ENCODE measurements around the gene MMD. TPM values are rescaled to one million over a fixed set of nuclear protein-coding genes. Genes with fewer than 3 reads are reported as not detected.
"Not testable (repeated sequence)": the region's sequence is repeated elsewhere in the genome, so short reads cannot be mapped to it uniquely, and the experiment has no call there.

Gene MMD
- total RNA-seq, 2 donors from 2014 or later, result 21.4 to 114 TPM

DNA sequence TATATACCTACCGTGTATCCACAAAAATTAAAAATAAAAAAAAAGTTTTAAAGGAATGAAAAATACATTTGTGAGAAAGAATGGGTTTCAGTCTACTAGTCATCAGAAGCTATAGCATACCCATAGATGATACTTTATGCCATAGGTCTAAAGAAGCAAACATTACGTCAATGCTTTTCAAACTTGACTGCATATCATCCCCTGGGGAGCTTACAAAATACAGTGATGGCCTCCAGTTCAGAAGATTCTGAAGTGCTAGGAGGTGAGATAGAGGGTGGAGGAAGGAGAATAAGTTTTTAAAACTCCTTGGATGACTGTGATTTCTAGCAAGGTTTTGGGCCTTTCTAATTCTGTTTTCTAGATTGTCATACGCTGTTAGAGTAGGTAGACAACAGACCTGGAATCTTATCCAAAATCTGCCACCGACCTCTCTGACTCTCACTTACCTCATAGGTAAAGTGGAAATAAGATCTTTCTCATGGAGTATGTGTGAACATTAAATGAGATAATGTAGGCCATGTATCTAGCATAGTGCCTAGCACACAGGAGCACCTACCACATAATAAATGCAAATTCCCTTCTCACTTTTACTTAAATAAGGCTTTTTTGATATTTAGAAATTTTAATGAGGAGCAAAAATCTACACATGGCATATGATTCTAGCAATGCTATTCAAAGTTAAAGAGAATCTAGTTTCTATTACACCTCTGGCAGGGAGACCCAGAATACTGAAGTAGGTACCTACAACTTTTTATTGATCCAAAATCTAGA, 12.4 kb downstream of the MMD start:
- H3K9me3 ChIP-seq (ENCODE audit: control insufficient read depth, low read length, poor library complexity, severe bottlenecking), result no peaks in the 10 kb centered on the region
- H3K36me3 Mint-ChIP-seq (ENCODE audit: low read depth), result peaks cover 6% of the 10 kb centered on the region
- no peak overlapping the region for H3K4me3 Mint-ChIP-seq
- no peak overlapping the region for H3K27ac Mint-ChIP-seq
- H3K4me1 Mint-ChIP-seq, result peaks cover 3% of the 10 kb centered on the region
- DNase-seq (no peak), ATAC-seq (no peak)
- H3K27me3 Mint-ChIP-seq, result no peaks in the 10 kb centered on the region

GRCh38 chr17:55407641-55408566, 13.7 kb downstream of the MMD start:
- no peaks in the 10 kb centered on the region for H3K9me3 ChIP-seq (ENCODE audit: control insufficient read depth, low read length, poor library complexity, severe bottlenecking)
- Mint-ChIP-seq H3K4me3 (no peak overlapping the region), H3K36me3 (ENCODE audit: low read depth) (peaks cover 9% of the 10 kb centered on the region), H3K4me1 (peaks cover 2% of the 10 kb centered on the region), H3K27ac (peak overlapping the region; percentile 21), H3K27me3 (no peaks in the 10 kb centered on the region)
- DNase-seq (no peak), ATAC-seq (no peak)

DNA sequence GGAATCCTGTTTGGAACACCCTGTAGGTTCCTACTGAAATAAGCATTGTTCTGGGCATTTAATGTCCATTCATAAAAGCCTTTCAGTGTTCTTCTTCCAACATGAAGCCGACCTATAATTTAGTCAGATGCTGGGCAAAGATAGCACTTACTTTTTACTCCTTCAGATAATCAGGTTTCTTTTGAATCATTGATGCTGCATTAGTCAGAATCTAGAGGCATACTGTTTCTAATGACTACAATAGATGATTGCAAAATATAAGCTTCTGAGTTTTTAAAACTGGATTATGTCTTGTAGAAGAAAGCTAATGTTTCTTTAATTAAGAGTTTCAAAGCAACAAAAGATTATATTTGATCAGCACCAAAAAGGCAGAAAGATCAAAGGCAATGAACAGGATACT, 16.0 kb downstream of the MMD start:
- no peak overlapping the region for H3K27ac Mint-ChIP-seq

GRCh38 chr17:55404197-55404596, 17.4 kb downstream of the MMD start:
- peaks cover 14% of the 10 kb centered on the region for H3K36me3 Mint-ChIP-seq (ENCODE audit: low read depth)
- ATAC-seq; H3K4me3 Mint-ChIP-seq; H3K27me3 Mint-ChIP-seq; DNase-seq; H3K9me3 ChIP-seq (ENCODE audit: control insufficient read depth, low read length, poor library complexity, severe bottlenecking); H3K27ac Mint-ChIP-seq; H3K4me1 Mint-ChIP-seq: not testable (repeated sequence)

More for the DNA sequence above, 16.0 kb downstream of the MMD start:
- Mint-ChIP-seq H3K4me1 (peaks cover 2% of the 10 kb centered on the region), H3K4me3 (no peak overlapping the region), H3K36me3 (ENCODE audit: low read depth) (peaks cover 12% of the 10 kb centered on the region), H3K27me3 (no peaks in the 10 kb centered on the region)
- H3K9me3 ChIP-seq (ENCODE audit: control insufficient read depth, low read length, poor library complexity, severe bottlenecking), result no peaks in the 10 kb centered on the region
- ATAC-seq (no peak), DNase-seq (no peak)

DNA sequence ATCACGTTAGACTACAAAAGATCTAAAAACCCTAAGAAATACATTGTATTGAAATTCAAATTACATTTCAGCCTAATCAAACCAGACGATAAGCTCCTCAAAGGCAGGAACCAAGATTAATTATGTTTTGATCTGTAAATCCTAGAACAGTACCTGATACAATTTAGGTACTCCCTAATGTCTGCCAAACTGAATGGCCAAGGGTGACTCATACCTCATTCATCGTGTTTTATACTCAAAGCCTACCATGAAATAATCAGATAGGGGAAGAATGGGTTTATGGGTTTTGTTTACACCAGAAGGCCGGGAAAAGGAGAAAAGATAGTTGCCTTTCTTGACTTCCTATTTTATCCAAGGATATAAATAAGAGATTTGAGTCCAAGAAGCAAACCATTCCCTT, 19.3 kb downstream of the MMD start:
- H3K27ac Mint-ChIP-seq, result no peak overlapping the region
- H3K9me3 ChIP-seq (ENCODE audit: control insufficient read depth, low read length, poor library complexity, severe bottlenecking), result no peaks in the 10 kb centered on the region
- H3K4me3 Mint-ChIP-seq, result no peak overlapping the region
- H3K36me3 Mint-ChIP-seq (ENCODE audit: low read depth), result peaks cover 17% of the 10 kb centered on the region
- no peaks in the 10 kb centered on the region for H3K27me3 Mint-ChIP-seq
- no peak for ATAC-seq
- DNase-seq, result no peak
- peaks cover under 1% of the 10 kb centered on the region for H3K4me1 Mint-ChIP-seq

GRCh38 chr17:55398689-55399088, 22.9 kb downstream of the MMD start:
- ATAC-seq (no peak), DNase-seq (no peak)
- Mint-ChIP-seq H3K27ac (no peak overlapping the region), H3K36me3 (ENCODE audit: low read depth) (peaks cover 17% of the 10 kb centered on the region), H3K27me3 (no peaks in the 10 kb centered on the region), H3K4me3 (no peak overlapping the region), H3K4me1 (no peaks in the 10 kb centered on the region)
- H3K9me3 ChIP-seq (ENCODE audit: control insufficient read depth, low read length, poor library complexity, severe bottlenecking), result no peaks in the 10 kb centered on the region

- Mint-ChIP-seq H3K4me3 (peak overlapping the region; percentile 34), H3K27ac (peak overlapping the region; percentile 29), H3K4me1 (peaks cover 5% of the 10 kb centered on the region), H3K36me3 (ENCODE audit: low read depth) (peaks cover 18% of the 10 kb centered on the region), H3K27me3 (no peaks in the 10 kb centered on the region)
- DNase-seq (no peak), ATAC-seq (no peak)
- H3K9me3 ChIP-seq (ENCODE audit: control insufficient read depth, low read length, poor library complexity, severe bottlenecking), result no peaks in the 10 kb centered on the region
Observed at GRCh38 chr17:55395803-55396505, 25.7 kb downstream of the MMD start.

GRCh38 chr17:55394357-55395021, 27.1 kb downstream of the MMD start:
- Mint-ChIP-seq H3K4me1 (peaks cover 5% of the 10 kb centered on the region), H3K36me3 (ENCODE audit: low read depth) (peaks cover 18% of the 10 kb centered on the region), H3K27me3 (no peaks in the 10 kb centered on the region), H3K27ac (peak overlapping the region; percentile 81), H3K4me3 (no peak overlapping the region)
- DNase-seq (no peak), ATAC-seq (no peak)
- H3K9me3 ChIP-seq (ENCODE audit: control insufficient read depth, low read length, poor library complexity, severe bottlenecking), result no peaks in the 10 kb centered on the region

DNA sequence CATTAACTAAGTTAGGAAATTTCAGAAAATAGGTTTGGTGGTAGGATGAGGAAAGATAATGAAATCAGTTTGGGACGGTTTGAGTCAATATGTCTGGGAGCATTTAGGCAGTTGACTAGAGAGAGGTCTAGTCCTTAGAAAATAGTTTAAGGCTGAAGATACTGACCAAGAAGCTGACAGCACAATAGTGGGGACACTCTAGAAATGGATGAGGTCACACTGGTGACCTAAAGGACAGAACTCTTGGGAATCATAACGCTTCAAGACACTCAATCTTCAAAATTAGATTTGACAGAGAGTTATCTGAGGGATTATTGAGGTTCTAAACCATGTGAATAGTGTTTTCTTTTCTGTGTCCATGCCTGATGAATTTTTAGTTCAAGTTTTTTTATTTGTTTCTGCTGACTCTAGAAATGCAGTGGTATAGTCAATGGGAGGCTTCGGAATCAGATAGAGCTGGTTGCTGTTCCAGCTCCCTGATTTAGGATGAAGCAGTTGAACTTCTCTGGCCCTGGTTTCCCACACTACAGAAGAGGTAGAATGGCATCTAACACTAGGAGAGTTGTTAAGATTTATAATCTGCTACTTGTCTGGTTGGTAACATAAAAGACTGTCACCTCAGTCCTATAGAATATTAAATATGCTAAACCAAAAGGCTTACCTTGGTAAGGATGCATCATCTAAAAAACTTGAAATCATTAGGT, 29.7 kb downstream of the MMD start:
- Mint-ChIP-seq H3K27ac (no peak overlapping the region), H3K4me3 (no peak overlapping the region), H3K27me3 (no peaks in the 10 kb centered on the region), H3K4me1 (peaks cover 5% of the 10 kb centered on the region), H3K36me3 (ENCODE audit: low read depth) (peaks cover 8% of the 10 kb centered on the region)
- H3K9me3 ChIP-seq (ENCODE audit: control insufficient read depth, low read length, poor library complexity, severe bottlenecking), result no peaks in the 10 kb centered on the region
- DNase-seq, result no peak
- no peak for ATAC-seq

- no peak overlapping the region for H3K4me3 Mint-ChIP-seq
- DNase-seq, result no peak
- H3K36me3 Mint-ChIP-seq (ENCODE audit: low read depth), result peaks cover 8% of the 10 kb centered on the region
- H3K9me3 ChIP-seq (ENCODE audit: control insufficient read depth, low read length, poor library complexity, severe bottlenecking), result no peaks in the 10 kb centered on the region
- ATAC-seq, result no peak
- H3K4me1 Mint-ChIP-seq, result peaks cover 5% of the 10 kb centered on the region
- no peaks in the 10 kb centered on the region for H3K27me3 Mint-ChIP-seq
- no peak overlapping the region for H3K27ac Mint-ChIP-seq
Observed at GRCh38 chr17:55391244-55391757, 30.3 kb downstream of the MMD start.

DNA sequence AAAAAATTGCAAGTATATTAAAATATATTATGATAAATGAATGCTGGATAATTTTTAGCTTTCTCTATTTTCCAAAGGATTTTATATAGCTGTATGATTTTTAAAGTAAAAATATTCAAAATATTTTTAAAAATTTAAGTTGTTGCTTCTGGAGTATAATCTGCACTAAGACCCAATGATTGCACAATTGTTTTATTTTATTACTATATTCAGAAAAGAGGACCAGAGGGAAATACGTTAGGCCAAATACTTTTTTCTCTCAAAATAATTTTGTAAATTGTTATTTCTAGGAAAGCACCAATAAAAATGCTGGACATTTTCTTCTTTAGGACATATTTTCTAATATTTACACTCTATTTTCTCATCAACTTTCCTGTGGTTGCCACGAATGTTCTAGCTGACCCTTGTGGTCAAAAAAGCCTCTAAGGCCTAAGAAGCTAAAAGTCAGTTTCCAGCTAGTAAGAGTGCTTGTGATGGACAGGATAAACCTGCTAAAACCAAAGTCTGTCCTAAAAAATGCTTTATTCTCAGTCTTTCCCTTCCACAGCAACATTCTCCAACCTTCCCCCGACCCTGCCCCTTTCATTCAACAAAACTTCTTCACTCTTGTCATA, 31.2 kb downstream of the MMD start:
- peaks cover under 1% of the 10 kb centered on the region for H3K27me3 Mint-ChIP-seq
- no peak for ATAC-seq
- peaks cover 8% of the 10 kb centered on the region for H3K36me3 Mint-ChIP-seq (ENCODE audit: low read depth)
- H3K4me3 Mint-ChIP-seq, result no peak overlapping the region
- no peaks in the 10 kb centered on the region for H3K9me3 ChIP-seq (ENCODE audit: control insufficient read depth, low read length, poor library complexity, severe bottlenecking)
- H3K27ac Mint-ChIP-seq, result no peak overlapping the region
- DNase-seq, result no peak
- peaks cover 5% of the 10 kb centered on the region for H3K4me1 Mint-ChIP-seq

GRCh38 chr17:55389715-55390114, 31.9 kb downstream of the MMD start:
- DNase-seq; H3K27me3 Mint-ChIP-seq; H3K9me3 ChIP-seq (ENCODE audit: control insufficient read depth, low read length, poor library complexity, severe bottlenecking); ATAC-seq; H3K4me3 Mint-ChIP-seq; H3K4me1 Mint-ChIP-seq; H3K36me3 Mint-ChIP-seq (ENCODE audit: low read depth); H3K27ac Mint-ChIP-seq: not testable (repeated sequence)

Data from T-helper 17 cell (primary cell).